A549 (cell line): ENCODE results near the gene CDS1. TPM values are rescaled to one million over a fixed set of nuclear protein-coding genes. Genes with fewer than 3 reads are reported as not detected.
A peak's percentile ranks its signal among the peaks of the same experiment; 100 is the strongest.

Experiments used
- ATAC-seq, 2 experiments: fragments of 200-7000 bp in 1 of 2; fragments of >200 bp in 1 of 2; cut with Nextera tagmentation in 1 of 2; cut with Tn5 transposase in 1 of 2; 3 replicates each; pipeline versions ENCODE4 v1.8.0 to v1.9.1; 2018 to 2020; ENCODE audit warnings: mild to moderate bottlenecking in 1 of 2, moderate library complexity in 1 of 2
- CTCF ChIA-PET: fragments of 300-600 bp; sonication (Branson Sonifier 250); formaldehyde crosslinking; extraction: SDS; loops from one replicate; lab custom pipeline; 2021; ENCODE audit warnings: antibody characterized with exemption, inconsistent platforms; lab: Yijun Ruan, JAX
- POLR2A ChIA-PET: fragments of 350-600 bp; formaldehyde crosslinking; extraction: SDS; loops from one replicate; lab custom pipeline; 2021; ENCODE audit warnings: antibody characterized with exemption, inconsistent platforms; lab: Yijun Ruan, JAX
- DNase-seq, 2 experiments: peaks; one replicate each; pipeline versions ENCODE4 v3.0.0 to v3.0.0-alpha.2; 2011 to 2016; ENCODE audit warnings: low read depth in 1 of 2, low spot score in 1 of 2
- FAIRE-seq: peaks from 2 replicates; lab custom pipeline; 2011; peaks lifted over from hg19 to GRCh38; lab: Jason Lieb, UNC
- H3K27ac ChIP-seq, 2 experiments: fragments of >200 bp; sonication (Bioruptor Twin); formaldehyde crosslinking; 3 replicates each; pipeline ENCODE4 v1.5.1; 2016 to 2017
- H3K4me1 ChIP-seq: fragments of >200 bp; sonication (Bioruptor Twin); formaldehyde crosslinking; 3 replicates; pipeline ENCODE4 v1.6.1; 2016
- H3K4me2 ChIP-seq: fragments of >200 bp; sonication (Bioruptor Twin); formaldehyde crosslinking; 3 replicates; pipeline ENCODE4 v1.6.1; 2016
- H3K4me3 ChIP-seq: fragments of >200 bp; sonication (Bioruptor Twin); formaldehyde crosslinking; 3 replicates; pipeline ENCODE4 v1.5.1; 2016
- H3K9me3 ChIP-seq: fragments of >200 bp; sonication (Bioruptor Twin); formaldehyde crosslinking; 3 replicates; pipeline ENCODE4 v1.6.1; 2016
- CBX8 ChIP-seq: fragments of 200-600 bp; sonication (generic); IDR thresholded peaks from 2 replicates; pipeline ENCODE4 v1.6.1; 2016
- CEBPB ChIP-seq, 2 experiments: fragments of >200 bp in 1 of 2; sonication (Bioruptor Twin) in 1 of 2; formaldehyde crosslinking in 1 of 2; IDR thresholded peaks; 2 replicates each; pipeline ENCODE4 v1.6.1; 2012 to 2016
- EHMT2 ChIP-seq: fragments of 200-600 bp; sonication (generic); IDR thresholded peaks from 2 replicates; pipeline ENCODE4 v1.6.1; 2016; ENCODE audit warnings: antibody characterized with exemption, low read depth, mild to moderate bottlenecking, moderate library complexity
- ESRRA ChIP-seq: fragments of 150-350 bp; IDR thresholded peaks from 2 replicates; pipeline ENCODE4 v1.6.1; 2014; ENCODE audit warnings: mild to moderate bottlenecking, low read length, borderline replicate concordance
- FOSL2 ChIP-seq, 2 experiments: fragments of 450-650 bp in 1 of 2; fragments of >200 bp in 1 of 2; sonication (Bioruptor Twin) in 1 of 2; formaldehyde crosslinking; IDR thresholded peaks; 2 replicates each; pipeline versions ENCODE4 v1.5.0 to v1.6.1; 2016 to 2020; ENCODE audit warnings: mild to moderate bottlenecking in 1 of 2, moderate library complexity in 1 of 2
- FOXS1 ChIP-seq: fragments of 250-450 bp; sonication (Bioruptor Pico); IDR thresholded peaks from 2 replicates; pipeline ENCODE4 v1.5.0; 2020; ENCODE audit warnings: mild to moderate bottlenecking, moderate library complexity
- HDAC2 ChIP-seq: fragments of 200-600 bp; sonication (generic); IDR thresholded peaks from 2 replicates; pipeline ENCODE4 v1.6.1; 2016
- HOXA7 ChIP-seq: fragments of 250-450 bp; sonication (Bioruptor Pico); IDR thresholded peaks from 2 replicates; pipeline ENCODE4 v1.5.0; 2020; ENCODE audit warnings: mild to moderate bottlenecking, moderate library complexity
- JUNB ChIP-seq: fragments of >200 bp; sonication (Bioruptor Twin); formaldehyde crosslinking; IDR thresholded peaks from 2 replicates; pipeline ENCODE4 v1.6.1; 2016
- MAZ ChIP-seq: fragments of 150-350 bp; IDR thresholded peaks from 2 replicates; pipeline ENCODE4 v1.6.1; 2014; ENCODE audit warnings: antibody characterized with exemption, low read depth, low read length, borderline replicate concordance
- MYC ChIP-seq: IDR thresholded peaks from 2 replicates; pipeline ENCODE4 v1.6.1; 2012; ENCODE audit warnings: mild to moderate bottlenecking, inconsistent platforms, low read length, improper control_type of control experiment, borderline replicate concordance
- NFE2L2 ChIP-seq: fragments of 150-350 bp; conservative IDR thresholded peaks from 2 replicates; pipeline ENCODE4 v1.6.1; 2014; ENCODE audit warnings: low read length
- NPAS2 ChIP-seq: fragments of 250-450 bp; sonication (Bioruptor Pico); IDR thresholded peaks from 2 replicates; pipeline ENCODE4 v1.8.0; 2022; ENCODE audit warnings: mild to moderate bottlenecking, moderate library complexity, borderline replicate concordance
- NR3C1 ChIP-seq: fragments of >200 bp; sonication (Bioruptor Twin); formaldehyde crosslinking; IDR thresholded peaks from 3 replicates; pipeline ENCODE4 v1.6.1; 2017
- PHF8 ChIP-seq: fragments of 200-600 bp; sonication (generic); IDR thresholded peaks from 2 replicates; pipeline ENCODE4 v1.6.1; 2016; ENCODE audit warnings: low read depth, mild to moderate bottlenecking, antibody characterized with exemption, moderate library complexity, borderline replicate concordance
- POLR2A ChIP-seq: IDR thresholded peaks from 2 replicates; pipeline ENCODE4 v1.6.1; 2012; ENCODE audit warnings: mild to moderate bottlenecking, low read length
- RCOR1 ChIP-seq: fragments of 150-350 bp; IDR thresholded peaks from 2 replicates; pipeline ENCODE4 v1.6.1; 2014; ENCODE audit warnings: antibody characterized with exemption, low read length, low read depth
- SMC3 ChIP-seq: fragments of >200 bp; sonication (Bioruptor Twin); formaldehyde crosslinking; IDR thresholded peaks from 3 replicates; pipeline ENCODE4 v1.6.1; 2018; ENCODE audit warnings: inconsistent platforms
- TP53 ChIP-seq: fragments of 250-450 bp; sonication (Bioruptor Pico); IDR thresholded peaks from 2 replicates; pipeline ENCODE4 v1.5.0; 2021; ENCODE audit warnings: mild to moderate bottlenecking, moderate library complexity
- ZC3H11A ChIP-seq: fragments of 450-650 bp; IDR thresholded peaks from 2 replicates; pipeline ENCODE4 v1.6.1; 2014; ENCODE audit warnings: antibody characterized with exemption, mild to moderate bottlenecking
- ZNF302 ChIP-seq: fragments of 250-450 bp; sonication (Bioruptor Pico); IDR thresholded peaks from 2 replicates; pipeline ENCODE4 v1.9.0; 2021; ENCODE audit warnings: inconsistent platforms, mild to moderate bottlenecking, moderate library complexity
- WGBS: methylation state at CpG from one replicate; pipeline ENCODE4 v1.1.6; 2017; ENCODE audit errors: missing lambda C conversion rate; 5-methylcytosine and 5-hydroxymethylcytosine counted together
- polyA plus RNA-seq, 4 experiments: library from polyadenylated mRNA; depleted of rRNA in 3 of 4; stranded (reverse); fragments of >200 nt; fragmentation: RNase III in 1 of 4; extraction: RNeasy Plus Mini Kit Qiagen cat#74134 plus additional on column Dnase treatment in 1 of 4; gene quantifications; 2 replicates in 3 of 4; 3 replicates in 1 of 4; pipeline ENCODE4 v1.2.3, GENCODE V29; 2011 to 2017
- TF ChIP-seq, protein P1 (sequence below): IDR thresholded peaks from 2 replicates; pipeline ENCODE4 v1.6.1; 2012
- TF ChIP-seq, protein P2 (sequence below): fragments of 150-350 bp; IDR thresholded peaks from 2 replicates; pipeline ENCODE4 v1.6.1; 2014; ENCODE audit warnings: low read depth, mild to moderate bottlenecking, low read length
- TF ChIP-seq, protein P3 (sequence below): fragments of 250-450 bp; sonication (Bioruptor Pico); IDR thresholded peaks from 2 replicates; pipeline ENCODE4 v1.5.0; 2021; ENCODE audit warnings: mild to moderate bottlenecking, moderate library complexity, borderline replicate concordance

CDS1 gene
- polyA plus RNA-seq, 2 of the 4 experiments (the other 2 are of a cell fraction) = 0.46 to 1.4 TPM

DNA sequence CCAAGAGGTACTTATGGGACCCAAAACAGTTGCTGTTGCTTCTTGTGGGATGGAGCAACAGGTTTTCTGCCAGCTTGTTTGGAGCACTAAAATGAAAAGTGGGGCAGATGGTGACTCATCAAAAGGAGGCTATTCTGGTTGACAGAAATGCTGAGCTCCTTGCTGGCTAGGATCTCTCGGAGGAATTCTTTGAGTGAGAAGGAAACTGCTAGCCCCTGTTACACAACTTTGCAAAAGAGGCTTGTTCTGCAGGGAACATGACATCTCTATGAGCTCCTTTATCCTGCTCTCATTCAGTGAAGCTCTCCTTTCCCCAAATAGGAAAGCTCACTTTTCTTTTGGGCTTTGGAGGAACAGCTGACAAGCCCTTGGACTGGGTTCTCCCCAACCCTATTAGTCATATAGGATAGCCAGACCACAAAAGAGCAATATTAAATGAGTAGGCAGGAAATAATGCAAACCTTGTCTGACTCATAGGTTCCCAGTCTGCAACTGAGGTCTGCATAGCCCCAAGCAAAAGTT lies 108.3 kb downstream of the CDS1 start:
- H3K27ac ChIP-seq = peak overlapping the region; percentile 46 to 73; a peak in 5 of 6 replicates
- peak; percentile 31 to 40 for DNase-seq
- CTCF ChIA-PET = interaction anchor here (0.9 kb wide), 1 partner anchor 280 kb away, joined by 3 read pairs; no protein-coding TSS in a partner anchor
- no peak for FAIRE-seq
- POLR2A ChIA-PET = no interaction called here
- H3K4me1 ChIP-seq = peaks cover 19% of the 10 kb centered on the region
- TF ChIP-seq, protein P1, sequence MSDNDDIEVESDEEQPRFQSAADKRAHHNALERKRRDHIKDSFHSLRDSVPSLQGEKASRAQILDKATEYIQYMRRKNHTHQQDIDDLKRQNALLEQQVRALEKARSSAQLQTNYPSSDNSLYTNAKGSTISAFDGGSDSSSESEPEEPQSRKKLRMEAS = no peak
- peak; percentile 77 for TF ChIP-seq JUNB
- TF ChIP-seq FOSL2 (IDR thresholded peaks at IDR 0.05) = peak; percentile 31; the same call in 1 of the 2 replicates
- peak; percentile 44 for TF ChIP-seq FOSL2 (CRISPR knock-in tag; IDR thresholded peaks at IDR 0.05)
- peak overlapping the region; percentile 64 for H3K4me2 ChIP-seq
- H3K4me3 ChIP-seq = no peak overlapping the region
- peak; percentile 85 to 94 for ATAC-seq
- H3K9me3 ChIP-seq = no peaks in the 10 kb centered on the region
- WGBS = 19% methylated on average over 1 of the region's 1 CpG

DNA sequence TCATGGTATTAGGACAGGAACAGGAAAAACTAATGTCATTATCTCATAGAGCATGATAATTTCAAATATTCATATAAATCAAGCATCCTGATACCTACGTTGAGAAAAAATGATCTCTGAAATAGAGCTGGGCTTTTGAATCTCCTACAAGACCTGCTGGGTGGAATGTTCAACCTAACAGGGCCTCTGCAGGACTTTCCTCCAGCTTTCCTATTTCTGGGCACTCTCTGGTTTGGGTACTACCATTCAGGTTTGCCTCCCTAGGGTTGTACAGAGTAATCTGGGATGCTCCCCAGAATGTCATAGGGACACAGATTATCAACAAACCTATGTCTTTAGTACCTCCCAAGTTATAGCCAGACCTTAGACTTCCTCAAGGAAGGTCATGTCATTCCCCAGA lies 108.9 kb downstream of the CDS1 start:
- WGBS = 36% methylated on average over 1 of the region's 1 CpG
- Histone ChIP-seq H3K9me3 (no peaks in the 10 kb centered on the region), H3K27ac (peak overlapping the region; percentile 43 to 73; a peak in 5 of 6 replicates), H3K4me2 (peak overlapping the region; percentile 64), H3K4me1 (peaks cover 19% of the 10 kb centered on the region), H3K4me3 (no peak overlapping the region)
- no peak for TF ChIP-seq HDAC2
- TF ChIP-seq PHF8 = no peak
- TF ChIP-seq NR3C1 = no peak
- TF ChIP-seq, protein P2, sequence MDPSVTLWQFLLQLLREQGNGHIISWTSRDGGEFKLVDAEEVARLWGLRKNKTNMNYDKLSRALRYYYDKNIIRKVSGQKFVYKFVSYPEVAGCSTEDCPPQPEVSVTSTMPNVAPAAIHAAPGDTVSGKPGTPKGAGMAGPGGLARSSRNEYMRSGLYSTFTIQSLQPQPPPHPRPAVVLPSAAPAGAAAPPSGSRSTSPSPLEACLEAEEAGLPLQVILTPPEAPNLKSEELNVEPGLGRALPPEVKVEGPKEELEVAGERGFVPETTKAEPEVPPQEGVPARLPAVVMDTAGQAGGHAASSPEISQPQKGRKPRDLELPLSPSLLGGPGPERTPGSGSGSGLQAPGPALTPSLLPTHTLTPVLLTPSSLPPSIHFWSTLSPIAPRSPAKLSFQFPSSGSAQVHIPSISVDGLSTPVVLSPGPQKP = no peak
- no peak for TF ChIP-seq POLR2A
- TF ChIP-seq TP53 (CRISPR knock-in tag) = no peak
- TF ChIP-seq, protein P3, sequence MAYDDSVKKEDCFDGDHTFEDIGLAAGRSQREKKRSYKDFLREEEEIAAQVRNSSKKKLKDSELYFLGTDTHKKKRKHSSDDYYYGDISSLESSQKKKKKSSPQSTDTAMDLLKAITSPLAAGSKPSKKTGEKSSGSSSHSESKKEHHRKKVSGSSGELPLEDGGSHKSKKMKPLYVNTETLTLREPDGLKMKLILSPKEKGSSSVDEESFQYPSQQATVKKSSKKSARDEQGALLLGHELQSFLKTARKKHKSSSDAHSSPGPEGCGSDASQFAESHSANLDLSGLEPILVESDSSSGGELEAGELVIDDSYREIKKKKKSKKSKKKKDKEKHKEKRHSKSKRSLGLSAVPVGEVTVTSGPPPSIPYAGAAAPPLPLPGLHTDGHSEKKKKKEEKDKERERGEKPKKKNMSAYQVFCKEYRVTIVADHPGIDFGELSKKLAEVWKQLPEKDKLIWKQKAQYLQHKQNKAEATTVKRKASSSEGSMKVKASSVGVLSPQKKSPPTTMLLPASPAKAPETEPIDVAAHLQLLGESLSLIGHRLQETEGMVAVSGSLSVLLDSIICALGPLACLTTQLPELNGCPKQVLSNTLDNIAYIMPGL (CRISPR knock-in tag) = no peak
- TF ChIP-seq FOXS1 (CRISPR knock-in tag) = no peak
- no peak for TF ChIP-seq ZNF302 (CRISPR knock-in tag)
- no peak for TF ChIP-seq MYC
- TF ChIP-seq NFE2L2 = no peak
- no peak for TF ChIP-seq HOXA7 (CRISPR knock-in tag)
- no peak for TF ChIP-seq MAZ
- no peak for TF ChIP-seq ZC3H11A
- no peak for TF ChIP-seq SMC3
- no peak for TF ChIP-seq ESRRA
- CTCF ChIA-PET = no interaction called here
- DNase-seq (no peak), ATAC-seq (peak; percentile 55 to 58; a peak in 4 of 6 replicates), FAIRE-seq (no peak)
- POLR2A ChIA-PET = no interaction called here

DNA sequence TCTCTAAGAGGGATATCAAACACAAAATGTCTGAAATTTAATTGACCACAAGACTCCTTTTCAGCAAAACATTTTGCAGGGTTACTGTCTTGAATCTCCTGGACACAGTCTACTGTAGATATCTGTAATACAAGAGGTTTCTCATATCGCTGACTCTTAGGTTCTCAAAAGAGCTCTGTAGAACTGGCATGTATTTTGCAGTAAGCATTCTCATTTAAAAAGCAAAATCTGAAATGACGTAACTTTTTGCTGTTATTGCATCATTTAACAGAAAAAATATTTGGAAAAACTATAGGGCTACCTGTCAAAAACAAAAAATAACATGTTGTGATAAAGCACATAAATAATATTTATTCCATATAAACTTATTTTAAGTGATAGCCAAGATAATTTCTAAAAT lies 114.2 kb downstream of the CDS1 start:
- Histone ChIP-seq H3K4me2 (no peak overlapping the region; the same call in 2 of the 3 replicates), H3K27ac (0 out of 6 replicates have a peak overlapping the region, but pooled peaks of 1 of the 2 experiments have one; percentile 44), H3K9me3 (no peaks in the 10 kb centered on the region), H3K4me3 (no peak overlapping the region), H3K4me1 (peaks cover 11% of the 10 kb centered on the region)
- TF ChIP-seq EHMT2 (no peak), TP53 (CRISPR knock-in tag) (no peak), RCOR1 (no peak), NPAS2 (no peak), JUNB (no peak), ESRRA (no peak), CBX8 (no peak), CEBPB (IDR thresholded peaks at IDR 0.05) (peak; percentile 70 to 75; a peak in 3 of 4 replicates)
- ChIA-PET CTCF (no interaction called here), POLR2A (no interaction called here)
- 91% methylated on average over 2 of the region's 2 CpGs for WGBS
- DNase-seq (no peak), ATAC-seq (no peak), FAIRE-seq (no peak)
